ENCODE measurements around the gene ZDHHC7.

- TF ChIP-seq, protein P1, sequence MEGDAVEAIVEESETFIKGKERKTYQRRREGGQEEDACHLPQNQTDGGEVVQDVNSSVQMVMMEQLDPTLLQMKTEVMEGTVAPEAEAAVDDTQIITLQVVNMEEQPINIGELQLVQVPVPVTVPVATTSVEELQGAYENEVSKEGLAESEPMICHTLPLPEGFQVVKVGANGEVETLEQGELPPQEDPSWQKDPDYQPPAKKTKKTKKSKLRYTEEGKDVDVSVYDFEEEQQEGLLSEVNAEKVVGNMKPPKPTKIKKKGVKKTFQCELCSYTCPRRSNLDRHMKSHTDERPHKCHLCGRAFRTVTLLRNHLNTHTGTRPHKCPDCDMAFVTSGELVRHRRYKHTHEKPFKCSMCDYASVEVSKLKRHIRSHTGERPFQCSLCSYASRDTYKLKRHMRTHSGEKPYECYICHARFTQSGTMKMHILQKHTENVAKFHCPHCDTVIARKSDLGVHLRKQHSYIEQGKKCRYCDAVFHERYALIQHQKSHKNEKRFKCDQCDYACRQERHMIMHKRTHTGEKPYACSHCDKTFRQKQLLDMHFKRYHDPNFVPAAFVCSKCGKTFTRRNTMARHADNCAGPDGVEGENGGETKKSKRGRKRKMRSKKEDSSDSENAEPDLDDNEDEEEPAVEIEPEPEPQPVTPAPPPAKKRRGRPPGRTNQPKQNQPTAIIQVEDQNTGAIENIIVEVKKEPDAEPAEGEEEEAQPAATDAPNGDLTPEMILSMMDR (IDR thresholded peaks at IDR 0.05), result no peak
- no peak for TF ChIP-seq POLR2A (IDR thresholded peaks at IDR 0.05)
These were observed 15.7 kb downstream of the ZDHHC7 start for GRCh38 chr16:84995663-84996062.
